OCI-LY7 (cell line): ENCODE results near the gene NAA25.

Source experiments
- CTCF ChIP-seq: fragments of 200-600 bp; sonication (generic); conservative IDR thresholded peaks from 2 replicates; pipeline ENCODE4 v1.5.1; 2014; ENCODE audit warnings: mild to moderate bottlenecking, antibody characterized with exemption, low read length, moderate library complexity, mixed read lengths
- EZH2phosphoT487 ChIP-seq: fragments of 200-600 bp; sonication (generic); IDR thresholded peaks from 2 replicates; pipeline ENCODE4 v1.6.1; 2018; ENCODE audit warnings: low read depth, borderline replicate concordance, mild to moderate bottlenecking, mixed run types, antibody characterized with exemption, low read length, moderate library complexity, mixed read lengths

DNA sequence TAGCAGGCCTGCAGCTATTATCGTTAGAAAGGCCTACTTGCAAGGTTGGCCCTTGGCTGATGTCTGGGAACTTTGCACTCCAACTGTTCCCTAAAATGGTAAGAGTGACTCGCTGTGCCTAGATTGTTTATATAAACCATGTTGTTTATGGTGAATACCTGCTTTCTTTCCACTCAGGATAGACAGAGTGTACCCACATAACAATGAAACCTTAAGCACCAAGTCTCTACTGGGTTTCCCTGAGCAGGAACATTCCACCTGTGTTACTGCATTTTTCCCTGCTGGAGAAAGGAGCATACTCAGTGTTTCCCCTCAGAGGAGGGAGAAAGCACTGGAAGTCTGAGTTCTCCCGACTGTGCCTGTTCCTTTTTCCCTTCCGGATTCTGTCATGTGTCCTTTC, 62.6 kb downstream of the NAA25 start:
- TF ChIP-seq CTCF (no peak), EZH2phosphoT487 (no peak)
